ENCODE data around the gene ANO9. TPM values are rescaled to one million over a fixed set of nuclear protein-coding genes. Genes with fewer than 3 reads are reported as not detected.
"Not testable (repeated sequence)": the region's sequence is repeated elsewhere in the genome, so short reads cannot be mapped to it uniquely, and the experiment has no call there.

The ANO9 gene
- total RNA-seq, 4 donors from 2014 or later, result 0.79 to 3.6 (median 3.1) TPM

DNA sequence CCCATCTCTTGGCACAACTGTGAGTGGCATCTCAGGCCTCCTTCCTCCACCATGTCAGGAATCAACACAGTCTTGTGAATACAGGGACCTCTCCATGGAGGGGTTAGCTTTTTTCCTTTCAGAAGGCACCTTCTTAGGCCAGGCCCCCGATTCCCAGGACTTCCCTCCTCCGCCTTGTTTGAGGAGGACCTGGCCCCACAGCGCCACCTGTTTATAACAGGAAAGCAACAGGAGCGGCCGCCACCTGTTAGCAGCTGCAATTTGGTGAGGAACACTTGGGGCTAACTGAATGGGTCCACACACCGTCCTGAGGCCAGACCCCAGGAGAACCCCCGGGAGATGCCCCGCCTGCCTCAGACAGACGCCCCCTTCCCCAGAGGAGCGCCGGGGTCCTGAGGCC is 51.6 kb downstream of the ANO9 start:
- TF ChIP-seq, protein P1, sequence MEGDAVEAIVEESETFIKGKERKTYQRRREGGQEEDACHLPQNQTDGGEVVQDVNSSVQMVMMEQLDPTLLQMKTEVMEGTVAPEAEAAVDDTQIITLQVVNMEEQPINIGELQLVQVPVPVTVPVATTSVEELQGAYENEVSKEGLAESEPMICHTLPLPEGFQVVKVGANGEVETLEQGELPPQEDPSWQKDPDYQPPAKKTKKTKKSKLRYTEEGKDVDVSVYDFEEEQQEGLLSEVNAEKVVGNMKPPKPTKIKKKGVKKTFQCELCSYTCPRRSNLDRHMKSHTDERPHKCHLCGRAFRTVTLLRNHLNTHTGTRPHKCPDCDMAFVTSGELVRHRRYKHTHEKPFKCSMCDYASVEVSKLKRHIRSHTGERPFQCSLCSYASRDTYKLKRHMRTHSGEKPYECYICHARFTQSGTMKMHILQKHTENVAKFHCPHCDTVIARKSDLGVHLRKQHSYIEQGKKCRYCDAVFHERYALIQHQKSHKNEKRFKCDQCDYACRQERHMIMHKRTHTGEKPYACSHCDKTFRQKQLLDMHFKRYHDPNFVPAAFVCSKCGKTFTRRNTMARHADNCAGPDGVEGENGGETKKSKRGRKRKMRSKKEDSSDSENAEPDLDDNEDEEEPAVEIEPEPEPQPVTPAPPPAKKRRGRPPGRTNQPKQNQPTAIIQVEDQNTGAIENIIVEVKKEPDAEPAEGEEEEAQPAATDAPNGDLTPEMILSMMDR (IDR thresholded peaks at IDR 0.05), result no peak
- DNase-seq (ENCODE audit: low spot score), result no peak
- ATAC-seq (ENCODE audit: low FRiP score), result no peak

DNA sequence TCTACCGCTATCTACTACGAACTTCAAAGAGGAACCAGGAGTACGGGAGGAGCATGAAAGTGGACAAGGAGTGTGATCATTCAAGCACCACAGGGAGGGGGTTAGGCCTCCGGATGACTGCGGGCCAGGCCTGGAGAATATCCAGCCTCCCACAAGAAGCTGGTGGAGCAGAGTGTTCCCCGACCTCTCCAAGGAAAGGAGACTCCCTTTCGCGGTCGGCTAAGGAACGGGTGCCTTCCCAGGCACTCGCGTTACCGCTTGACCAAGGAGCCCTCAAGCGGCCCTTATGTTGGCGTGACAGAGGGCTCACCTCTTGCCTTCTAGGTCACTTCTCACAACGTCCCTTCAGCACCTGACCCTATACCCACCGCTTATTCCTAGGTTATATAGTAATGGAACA is 52.4 kb downstream of the ANO9 start:
- ATAC-seq (ENCODE audit: low FRiP score); DNase-seq (ENCODE audit: low spot score): not testable (repeated sequence)

DNA sequence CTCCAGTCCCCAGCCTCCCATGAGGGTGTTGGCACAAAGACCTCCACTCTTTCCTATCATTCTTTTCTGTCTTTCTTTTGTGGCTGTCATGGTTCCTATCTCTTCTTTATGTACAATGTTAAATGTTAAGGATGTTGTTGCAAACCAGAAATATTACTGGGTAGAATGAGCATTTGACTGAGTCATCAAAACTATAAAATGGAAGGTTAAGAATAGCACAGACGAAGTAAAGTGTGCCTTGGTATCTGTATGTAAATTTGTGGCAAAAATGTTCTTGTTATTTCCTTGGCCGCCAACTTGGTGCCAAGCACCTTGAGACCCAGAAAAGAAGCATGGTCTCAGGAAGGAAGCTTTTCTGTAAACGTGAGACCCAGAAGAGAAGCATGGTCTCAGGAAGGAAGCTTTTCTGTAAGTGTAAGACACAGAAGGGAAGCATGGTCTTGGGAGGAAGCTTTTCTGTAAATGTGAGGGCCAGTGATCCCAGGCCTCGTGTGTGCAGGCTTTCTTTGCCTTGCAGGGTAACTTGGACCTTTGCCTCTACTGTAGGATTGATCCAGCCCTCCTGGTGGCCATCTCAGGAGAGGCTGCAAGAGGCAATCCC is 54.5 kb downstream of the ANO9 start:
- TF ChIP-seq, protein P1 (IDR thresholded peaks at IDR 0.05), result no peak
- ATAC-seq (ENCODE audit: low FRiP score), result no peak
- DNase-seq (ENCODE audit: low spot score), result no peak

DNA sequence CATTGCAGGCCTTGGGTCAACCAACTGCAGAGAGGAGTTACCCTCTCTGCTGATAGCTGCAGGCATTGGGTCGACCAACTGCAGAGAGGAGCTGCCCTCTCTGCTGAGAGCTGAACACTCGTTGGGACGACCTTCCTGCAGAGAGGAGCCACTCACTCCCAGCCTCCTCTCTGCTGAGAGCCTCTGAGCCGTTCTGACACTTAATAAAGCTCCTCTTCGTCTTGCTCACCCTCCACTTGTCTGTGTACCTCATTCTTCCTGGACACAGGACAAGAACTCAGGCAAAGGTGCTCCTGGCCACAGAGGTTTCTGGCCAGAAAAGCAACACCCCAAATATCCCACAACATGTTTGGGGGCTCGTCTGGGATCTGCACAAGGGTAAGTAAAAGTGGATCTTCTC is 55.3 kb downstream of the ANO9 start:
- ATAC-seq (ENCODE audit: low FRiP score) (no peak), DNase-seq (ENCODE audit: low spot score) (no peak)
- TF ChIP-seq, protein P1 (IDR thresholded peaks at IDR 0.05), result no peak

DNA sequence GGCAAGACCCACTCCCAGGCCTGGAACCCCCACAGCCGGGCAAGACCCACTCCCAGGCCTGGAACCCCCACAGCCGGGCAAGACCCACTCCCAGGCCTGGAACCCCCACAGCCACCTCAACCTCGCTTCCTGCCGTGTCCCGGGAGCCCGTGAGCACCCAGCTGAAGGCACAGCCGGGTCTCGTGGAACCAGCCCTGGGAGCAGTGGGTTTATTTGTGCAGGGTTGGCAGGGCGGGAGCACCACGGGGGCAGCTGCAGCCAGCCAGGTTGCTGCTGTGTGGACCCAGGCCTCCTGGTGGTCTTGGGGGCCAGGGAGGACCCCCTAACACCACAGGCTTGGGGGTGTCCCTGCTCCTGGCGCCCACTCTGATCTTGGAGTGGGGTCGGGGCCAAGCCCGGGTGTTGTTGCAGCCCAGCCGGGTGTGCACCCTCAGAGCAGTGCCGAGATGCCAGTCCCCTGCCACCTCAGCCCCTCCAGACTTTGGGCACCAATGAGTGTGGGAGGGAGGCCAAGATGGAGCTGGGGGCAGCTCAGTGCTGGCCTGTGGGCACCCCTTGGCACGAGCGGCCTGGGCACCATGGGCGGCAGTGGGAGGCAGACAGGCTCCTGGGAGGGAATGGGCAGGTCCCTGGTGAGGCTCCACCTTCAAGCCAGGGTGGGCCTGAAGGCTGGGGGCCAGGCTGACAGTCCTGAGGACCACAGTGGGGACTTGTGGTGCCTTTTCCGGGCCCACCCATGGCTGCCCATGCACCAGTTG is 56.0 kb downstream of the ANO9 start:
- TF ChIP-seq, protein P1 (IDR thresholded peaks at IDR 0.05), result no peak
- no peak for DNase-seq (ENCODE audit: low spot score)
- ATAC-seq (ENCODE audit: low FRiP score), result no peak

DNA sequence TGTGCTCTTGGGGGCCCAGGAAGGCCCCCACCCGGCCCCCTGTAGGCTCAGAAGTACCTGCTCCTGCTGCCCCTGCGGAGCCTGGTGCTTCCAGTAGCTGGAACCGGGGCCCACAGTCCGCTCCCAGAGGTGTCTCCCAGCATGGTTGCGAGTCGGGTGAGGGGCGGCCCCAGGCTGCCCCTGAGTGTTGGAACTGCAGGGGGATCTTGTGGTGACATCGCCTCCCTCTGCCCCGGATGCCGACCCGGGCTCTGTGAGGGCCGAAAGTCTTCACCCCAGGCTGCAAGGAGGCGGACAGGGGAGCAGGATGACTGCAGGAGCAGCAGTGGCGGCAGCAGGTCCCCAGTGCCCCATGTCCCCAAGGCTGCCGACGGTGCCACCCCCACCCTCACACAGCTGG is 57.3 kb downstream of the ANO9 start:
- ATAC-seq (ENCODE audit: low FRiP score) (no peak), DNase-seq (ENCODE audit: low spot score) (no peak)
- TF ChIP-seq, protein P1 (IDR thresholded peaks at IDR 0.05), result no peak

DNA sequence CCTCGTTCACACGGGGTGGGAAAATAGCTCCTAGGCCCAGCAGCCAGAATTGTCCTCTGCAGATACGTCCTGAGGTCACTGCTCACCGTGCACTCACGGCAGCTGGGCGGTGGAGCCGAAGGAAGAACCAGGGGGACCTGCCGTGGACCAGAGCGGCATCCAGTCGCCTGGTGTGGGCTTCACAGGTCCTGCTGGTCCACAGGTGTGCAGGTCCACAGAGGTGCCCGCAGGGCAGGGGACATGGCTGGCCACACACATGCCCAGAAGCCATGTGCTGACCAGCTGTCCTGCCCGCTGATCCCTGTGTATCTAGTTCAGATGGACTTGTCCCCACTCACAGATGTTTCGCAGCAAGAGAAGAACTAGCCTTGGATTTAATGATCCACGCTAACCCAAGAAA is 58.4 kb downstream of the ANO9 start:
- ATAC-seq (ENCODE audit: low FRiP score), result no peak
- no peak for DNase-seq (ENCODE audit: low spot score)
- TF ChIP-seq, protein P1 (IDR thresholded peaks at IDR 0.05), result no peak
